Mesodermal cell (in vitro differentiated cells): ENCODE measurements around the gene PCBP3.
"Not testable (repeated sequence)": the region's sequence is repeated elsewhere in the genome, so short reads cannot be mapped to it uniquely, and the experiment has no call there.

Experiments used
- H3K27ac ChIP-seq: 2 replicates; pipeline ENCODE4 v1.7.0; 2013; ENCODE audit warnings: mild to moderate bottlenecking, low read depth, low read length, moderate library complexity; ENCODE audit not compliant: severe bottlenecking
- H3K36me3 ChIP-seq: 2 replicates; pipeline ENCODE4 v1.7.1; 2013; ENCODE audit warnings: mild to moderate bottlenecking, low read length, moderate library complexity; ENCODE audit not compliant: control insufficient read depth, insufficient read depth
- H3K4me1 ChIP-seq: one replicate; pipeline ENCODE4 v1.7.1; 2013; ENCODE audit warnings: mild to moderate bottlenecking, low read length; ENCODE audit not compliant: insufficient read depth, control insufficient read depth, poor library complexity, severe bottlenecking
- H3K4me3 ChIP-seq: 2 replicates; pipeline ENCODE4 v1.7.0; 2013; ENCODE audit warnings: low read length, control low read depth, mild to moderate bottlenecking; ENCODE audit not compliant: insufficient read depth, poor library complexity, severe bottlenecking; ENCODE audit errors: extremely low read depth
- H3K9me3 ChIP-seq: 2 replicates; pipeline ENCODE4 v1.7.1; 2013; ENCODE audit warnings: mild to moderate bottlenecking, low read length, moderate library complexity; ENCODE audit not compliant: control insufficient read depth
- WGBS, 2 experiments: methylation state at CpG; one replicate each; pipeline ENCODE4 v1.1.5; 2013; ENCODE audit warnings: missing lambda C conversion rate in 2 of 2; ENCODE audit not compliant: insufficient coverage in 2 of 2; 5-methylcytosine and 5-hydroxymethylcytosine counted together

Gene PCBP3

DNA sequence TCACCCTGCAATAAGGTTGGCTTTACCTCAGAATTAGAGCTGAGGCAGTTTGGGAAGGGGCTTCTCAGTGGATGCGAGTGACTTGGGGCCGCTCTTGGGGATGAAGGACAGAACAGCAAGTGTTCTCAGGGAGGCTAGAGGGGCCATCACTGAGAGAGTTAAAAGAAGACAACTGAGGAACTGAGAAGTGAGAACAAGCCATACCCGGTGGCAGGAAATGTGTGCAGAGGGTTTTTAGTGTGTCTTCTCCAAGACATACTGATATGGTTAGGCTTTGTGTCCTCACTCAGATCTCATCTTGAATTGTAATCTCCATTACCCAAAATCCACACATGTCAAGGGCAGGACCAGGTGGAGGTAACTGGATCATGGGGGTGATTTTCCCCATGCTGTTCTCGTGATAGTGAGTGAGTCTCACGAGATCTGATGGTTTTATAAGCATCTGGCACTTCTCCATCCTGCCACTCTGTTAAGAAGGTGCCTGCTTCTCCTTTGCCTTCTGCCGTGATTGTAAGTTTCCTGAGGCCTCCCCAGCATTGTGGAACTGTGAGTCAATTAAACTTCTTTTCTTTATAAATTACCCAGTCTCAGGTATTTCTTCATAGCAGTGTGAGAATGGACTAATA is 75.8 kb downstream of the PCBP3 start:
- Histone ChIP-seq H3K9me3 (no peaks in the 10 kb centered on the region), H3K4me3 (no peak overlapping the region), H3K27ac (no peak overlapping the region), H3K4me1 (no peaks in the 10 kb centered on the region), H3K36me3 (no peaks in the 10 kb centered on the region)
- 90% methylated on average over 4 to 5 of the region's 6 CpGs for WGBS, 2 experiments

DNA sequence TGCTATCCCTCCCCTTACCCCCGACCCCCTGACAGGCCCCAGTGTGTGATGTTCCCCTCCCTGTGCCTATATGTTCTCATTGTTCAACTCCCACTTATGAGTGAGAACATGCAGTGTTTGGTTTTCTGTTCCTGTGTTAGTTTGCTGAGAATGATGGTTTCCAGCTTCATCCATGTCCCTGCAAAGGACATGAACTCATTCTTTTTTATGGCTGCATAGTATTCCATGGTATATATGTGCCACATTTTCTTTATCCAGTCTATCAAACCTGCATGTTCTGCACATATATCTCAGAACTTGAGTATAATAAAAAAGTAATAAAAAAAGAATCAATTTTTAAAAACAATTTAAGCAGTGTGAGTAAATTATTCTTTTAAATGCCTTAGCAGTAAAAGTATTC is 76.7 kb downstream of the PCBP3 start:
- WGBS, 2 experiments = no CpG with 5 or more reads among the region's 1 CpG
- not testable (repeated sequence) for H3K4me3 ChIP-seq, H3K27ac ChIP-seq, H3K36me3 ChIP-seq, H3K9me3 ChIP-seq, H3K4me1 ChIP-seq

DNA sequence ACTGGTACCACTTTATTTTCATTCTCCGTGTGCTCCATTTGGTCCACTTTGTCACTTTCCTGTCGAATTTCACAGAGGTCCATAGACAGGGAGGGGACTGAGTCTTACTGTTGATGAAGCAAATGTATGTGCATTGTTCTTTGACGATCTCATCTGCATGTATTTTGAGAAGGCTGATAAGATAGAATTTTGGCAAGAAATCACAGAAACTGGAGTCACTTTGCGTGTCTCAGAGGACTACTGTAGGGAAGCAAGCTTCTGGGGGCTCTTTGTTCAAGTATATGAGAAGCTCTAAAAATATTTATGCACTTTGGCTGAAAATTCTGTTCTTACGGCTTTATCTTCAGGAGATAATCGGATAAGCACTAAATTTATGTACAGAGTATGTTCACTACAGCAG is 78.1 kb downstream of the PCBP3 start:
- H3K9me3 ChIP-seq = no peaks in the 10 kb centered on the region
- no peak overlapping the region for H3K4me3 ChIP-seq
- WGBS, 2 experiments = 86 to 96% methylated on average over 4 of the region's 6 CpGs

DNA sequence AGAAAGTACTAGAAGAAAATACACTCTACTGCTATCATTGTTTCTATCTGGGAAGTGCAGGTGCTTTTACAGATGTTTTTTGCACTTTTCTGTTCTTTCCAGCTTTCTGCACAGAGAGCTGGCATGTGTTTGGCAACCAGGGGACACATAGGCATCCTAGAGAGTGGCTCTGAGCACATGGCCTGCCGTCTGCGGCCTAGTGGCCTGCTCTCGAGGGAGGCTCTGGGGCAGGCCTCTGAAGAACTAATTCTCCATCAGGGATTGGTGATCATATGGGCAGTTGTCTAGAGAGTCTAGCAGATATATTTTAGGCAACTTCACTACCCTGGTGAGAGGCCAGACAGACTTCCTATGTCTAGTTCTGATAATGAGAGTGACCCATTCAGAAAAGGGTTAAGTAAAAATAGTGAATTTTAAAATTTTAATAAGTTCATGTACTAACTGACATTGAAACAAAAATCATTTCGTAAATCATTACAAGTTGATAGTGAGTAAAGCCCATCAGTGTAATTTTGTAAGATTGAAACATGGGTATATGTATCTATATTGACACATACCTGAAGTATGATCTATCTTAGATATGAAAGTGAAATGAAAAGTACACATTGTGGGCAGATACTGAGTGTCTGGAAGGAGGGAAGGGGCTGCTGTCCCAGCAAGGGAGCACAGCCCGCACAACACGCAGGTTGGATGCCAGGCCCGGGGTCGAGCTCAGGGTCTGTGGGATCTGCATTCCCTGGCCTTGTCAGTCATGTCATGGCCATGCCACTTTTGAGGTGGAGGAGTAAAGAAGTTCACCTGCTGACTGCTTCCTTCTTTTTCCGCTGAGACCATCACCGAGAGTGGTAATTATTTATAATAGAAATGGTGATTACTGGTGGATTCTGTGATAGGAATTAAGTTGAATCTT is 79.8 kb downstream of the PCBP3 start:
- 76 to 93% methylated on average over 4 to 5 of the region's 10 CpGs for WGBS, 2 experiments

More for the DNA sequence above, 78.1 kb downstream of the PCBP3 start:
- Histone ChIP-seq H3K27ac (no peak overlapping the region), H3K36me3 (no peaks in the 10 kb centered on the region), H3K4me1 (no peaks in the 10 kb centered on the region)

DNA sequence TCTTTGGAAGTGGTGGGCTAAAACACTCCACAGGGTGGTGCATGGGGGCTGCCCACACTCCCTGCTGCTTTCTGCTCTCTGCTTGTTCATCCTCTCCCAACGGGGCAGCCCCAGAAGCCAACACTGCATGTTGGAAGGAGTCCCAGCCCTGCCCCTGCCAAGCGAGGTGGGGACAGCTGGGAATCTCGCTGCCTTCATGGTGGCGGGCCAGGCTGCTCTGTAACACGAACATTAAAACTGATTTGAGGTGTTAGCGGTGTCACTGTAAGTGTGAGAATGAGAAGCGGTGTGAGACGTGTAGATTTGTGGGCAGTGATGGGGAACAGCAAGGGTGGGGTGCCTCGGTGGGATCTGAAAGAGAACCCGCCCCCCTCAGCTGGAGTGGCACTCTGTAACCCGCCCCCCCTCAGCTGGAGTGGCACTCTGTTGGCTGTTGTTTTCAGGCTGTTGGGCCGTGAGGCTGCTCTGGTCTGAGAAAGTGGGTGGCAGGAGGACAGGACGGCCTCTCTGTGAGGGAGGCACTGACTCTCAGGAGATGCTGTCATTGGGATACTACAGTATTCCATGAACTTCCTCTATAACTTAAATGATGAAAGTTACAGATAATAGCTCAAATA is 80.9 kb downstream of the PCBP3 start:
- Histone ChIP-seq H3K4me3 (no peak overlapping the region), H3K36me3 (no peaks in the 10 kb centered on the region), H3K4me1 (no peaks in the 10 kb centered on the region), H3K9me3 (no peaks in the 10 kb centered on the region), H3K27ac (no peak overlapping the region)
- WGBS, 2 experiments = 80 to 87% methylated on average over 10 of the region's 13 CpGs

More for the DNA sequence above, 79.8 kb downstream of the PCBP3 start:
- Histone ChIP-seq H3K27ac (no peak overlapping the region), H3K36me3 (no peaks in the 10 kb centered on the region), H3K4me3 (no peak overlapping the region), H3K4me1 (no peaks in the 10 kb centered on the region), H3K9me3 (no peaks in the 10 kb centered on the region)

DNA sequence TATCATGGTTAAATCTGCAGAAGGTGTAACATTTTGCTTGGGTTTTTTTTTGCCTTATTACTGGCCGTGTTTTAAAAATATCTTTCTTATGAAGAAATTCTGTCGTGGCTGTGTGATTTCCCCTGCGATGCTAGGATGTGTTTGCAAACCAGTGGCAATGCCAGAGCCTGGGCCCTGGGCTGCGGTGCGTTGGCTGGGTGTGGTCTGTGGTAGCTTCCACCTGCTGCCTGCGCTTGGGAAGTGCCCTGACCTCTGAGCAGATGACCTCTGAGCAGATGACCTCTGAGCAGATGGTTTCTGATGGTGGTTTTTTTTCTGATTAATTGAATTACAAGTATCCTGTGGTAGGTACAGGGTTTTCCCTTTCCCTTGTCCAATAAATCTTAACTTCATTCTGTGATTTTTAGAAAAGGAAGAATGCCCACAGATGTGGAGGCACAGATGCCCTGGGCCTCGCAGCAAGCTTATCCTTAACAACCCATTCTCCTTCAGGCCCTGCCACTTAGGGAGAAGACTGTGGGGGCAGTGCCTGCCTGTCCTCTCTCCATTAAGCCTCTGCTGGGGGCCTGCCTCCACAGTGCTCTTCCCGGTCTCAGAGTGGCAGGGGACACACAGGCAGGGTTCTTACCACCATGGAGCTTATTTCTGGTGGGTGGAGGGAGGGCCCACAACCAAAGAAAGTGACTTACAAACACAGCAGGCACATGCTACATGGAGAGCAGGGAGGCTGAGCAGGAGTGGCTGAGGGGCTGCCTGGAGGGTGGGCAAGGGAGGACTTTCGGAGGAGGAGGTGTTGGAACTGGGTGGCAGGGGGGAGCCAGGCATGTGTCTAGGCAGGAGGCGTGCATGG is 81.7 kb downstream of the PCBP3 start:
- H3K36me3 ChIP-seq = no peaks in the 10 kb centered on the region
- no peak overlapping the region for H3K27ac ChIP-seq
- 91 to 95% methylated on average over 7 to 9 of the region's 10 CpGs for WGBS, 2 experiments
- H3K4me1 ChIP-seq = no peaks in the 10 kb centered on the region
- H3K9me3 ChIP-seq = no peaks in the 10 kb centered on the region
- H3K4me3 ChIP-seq = no peak overlapping the region

DNA sequence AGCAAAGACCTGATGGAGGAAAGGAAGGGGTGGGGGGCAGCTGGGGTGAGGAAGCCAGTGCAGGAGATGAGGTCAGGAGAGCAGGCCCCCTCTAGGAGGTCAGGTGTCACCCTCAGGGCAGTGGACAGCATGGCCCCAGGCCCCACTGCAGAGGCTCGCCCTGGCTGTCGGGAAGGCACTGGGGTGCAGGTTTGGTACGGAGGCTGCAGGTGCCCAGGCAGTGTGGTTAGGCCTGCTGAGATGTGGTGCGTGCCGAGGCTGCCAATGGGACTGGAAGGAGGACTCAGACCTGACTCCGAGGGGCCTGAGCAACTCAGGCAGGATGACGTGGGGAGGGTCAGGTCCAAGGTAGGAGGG is 82.3 kb downstream of the PCBP3 start:
- Histone ChIP-seq H3K27ac (no peak overlapping the region), H3K36me3 (no peaks in the 10 kb centered on the region)
- WGBS, 2 experiments = 90 to 96% methylated on average over 5 to 6 of the region's 7 CpGs

DNA sequence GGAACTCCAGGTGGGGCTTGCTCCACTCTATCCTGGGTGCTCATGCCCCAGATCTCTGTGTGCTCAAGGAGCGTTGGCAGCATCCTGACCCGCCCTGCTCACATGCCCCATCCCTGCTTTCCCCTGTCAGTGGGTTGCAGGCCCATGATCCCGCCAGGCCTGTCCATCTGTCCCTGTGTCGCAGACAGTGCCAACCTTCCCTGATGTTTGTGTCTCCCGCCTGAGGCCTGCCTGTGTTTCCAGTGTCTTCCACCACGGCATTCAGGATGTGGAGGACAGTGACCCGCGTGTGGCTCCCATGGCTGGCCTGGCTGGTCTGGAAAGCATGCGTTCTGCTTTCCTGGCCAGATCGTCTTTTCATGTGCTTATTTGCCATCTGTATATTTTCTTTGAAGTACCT is 82.9 kb downstream of the PCBP3 start:
- no peaks in the 10 kb centered on the region for H3K4me1 ChIP-seq
- WGBS, 2 experiments = 97 to 98% methylated on average over 7 to 8 of the region's 10 CpGs
- H3K4me3 ChIP-seq = no peak overlapping the region
- H3K27ac ChIP-seq = no peak overlapping the region
- H3K36me3 ChIP-seq = no peaks in the 10 kb centered on the region
- no peaks in the 10 kb centered on the region for H3K9me3 ChIP-seq

More for the DNA sequence above, 82.3 kb downstream of the PCBP3 start:
- H3K9me3 ChIP-seq = no peaks in the 10 kb centered on the region
- H3K4me3 ChIP-seq = no peak overlapping the region
- no peaks in the 10 kb centered on the region for H3K4me1 ChIP-seq

DNA sequence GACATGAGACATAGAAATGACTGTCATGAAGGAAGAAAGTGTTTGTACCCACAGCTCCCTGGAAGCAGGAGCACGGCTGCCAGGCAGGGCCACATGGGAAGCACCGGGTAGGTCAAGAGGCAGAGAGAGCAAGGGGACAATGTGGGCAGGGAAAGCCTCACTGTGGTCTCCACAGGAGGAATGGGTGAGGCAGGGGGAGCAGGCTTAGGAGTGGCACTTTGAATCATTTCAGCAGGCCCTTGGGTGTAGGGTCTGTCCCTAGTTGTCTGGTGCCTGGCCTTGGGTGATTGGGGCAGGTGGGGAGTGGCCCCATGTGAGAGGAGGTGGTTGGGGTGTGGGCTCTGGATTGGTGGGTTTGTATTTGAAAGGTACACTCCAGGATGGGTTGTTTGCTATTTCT is 83.9 kb downstream of the PCBP3 start:
- H3K27ac ChIP-seq = no peak overlapping the region
- no peaks in the 10 kb centered on the region for H3K9me3 ChIP-seq
- 77 to 80% methylated on average over 2 of the region's 2 CpGs for WGBS, 2 experiments
- H3K4me3 ChIP-seq = no peak overlapping the region
- H3K36me3 ChIP-seq = no peaks in the 10 kb centered on the region
- H3K4me1 ChIP-seq = no peaks in the 10 kb centered on the region

DNA sequence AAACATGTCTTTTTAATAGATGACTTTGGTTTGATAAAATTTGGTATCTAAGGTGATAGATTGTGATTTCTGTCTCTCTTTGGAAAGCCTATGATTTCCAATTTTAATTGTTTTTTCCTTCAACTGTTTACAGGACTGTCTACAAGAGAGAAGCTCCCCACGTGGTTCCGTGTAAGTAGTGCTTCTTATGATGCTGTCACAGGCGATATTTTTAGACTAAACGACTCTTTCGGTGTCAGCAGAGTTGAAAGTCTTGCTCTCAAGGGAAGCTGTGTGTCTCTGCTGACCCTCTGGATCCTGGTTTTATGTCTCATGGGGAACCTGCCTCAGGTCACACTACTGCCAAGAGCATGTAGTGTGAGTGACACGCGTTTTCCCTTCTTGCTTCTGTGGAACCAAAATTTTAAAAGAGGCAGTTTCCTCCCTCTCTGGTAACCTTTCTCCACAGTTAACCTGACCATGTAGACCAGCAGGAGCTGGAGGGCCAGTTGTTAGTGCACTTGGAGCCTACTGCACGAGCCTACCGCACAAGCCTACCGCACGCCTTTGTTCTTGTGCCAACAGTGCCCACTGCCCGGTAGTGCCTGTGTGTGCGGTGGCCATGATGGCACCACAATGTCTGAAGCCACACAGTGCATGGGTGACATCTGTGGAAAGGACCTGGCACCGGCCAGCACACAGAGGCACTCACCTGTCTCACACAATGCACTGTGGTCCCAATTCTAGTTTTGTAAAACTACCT is 91.9 kb downstream of the PCBP3 start:
- Histone ChIP-seq H3K4me1 (no peaks in the 10 kb centered on the region), H3K36me3 (no peaks in the 10 kb centered on the region), H3K4me3 (no peak overlapping the region), H3K27ac (no peak overlapping the region), H3K9me3 (no peaks in the 10 kb centered on the region)
- 90 to 91% methylated on average over 12 to 14 of the region's 14 CpGs for WGBS, 2 experiments
